UCSD-AML1 (cell line): ENCODE results near the gene GPD2.
"Not testable (repeated sequence)": the region's sequence is repeated elsewhere in the genome, so short reads cannot be mapped to it uniquely, and the experiment has no call there.

Source experiments
- DNase-seq: peaks from one replicate; lab custom pipeline; 2025; ENCODE audit not compliant: unreplicated experiment; lab: John Stamatoyannopoulos, UW

Gene GPD2

GRCh38 chr2:156585457-156585856 is 149.3 kb downstream of the GPD2 start:
- DNase-seq = no peak

- no peak for DNase-seq
Observed at GRCh38 chr2:156586621-156587020, 150.4 kb downstream of the GPD2 start.

GRCh38 chr2:156589381-156590079 is 153.4 kb downstream of the GPD2 start:
- DNase-seq = no peak

GRCh38 chr2:156590085-156590739 is 154.0 kb downstream of the GPD2 start:
- no peak for DNase-seq

GRCh38 chr2:156592809-156593593 is 156.8 kb downstream of the GPD2 start:
- DNase-seq = no peak

GRCh38 chr2:156593594-156593921 is 157.4 kb downstream of the GPD2 start:
- no peak for DNase-seq

GRCh38 chr2:156598563-156598962 is 162.4 kb downstream of the GPD2 start:
- no peak for DNase-seq

- no peak for DNase-seq
Observed at GRCh38 chr2:156600196-156600595, 164.0 kb downstream of the GPD2 start.

- no peak for DNase-seq
Observed at GRCh38 chr2:156601855-156602551, 165.8 kb downstream of the GPD2 start.

- DNase-seq = no peak
Observed at GRCh38 chr2:156602552-156602933, 166.4 kb downstream of the GPD2 start.

- DNase-seq = no peak
Observed at GRCh38 chr2:156615836-156616322, 179.7 kb downstream of the GPD2 start.

GRCh38 chr2:156618071-156618470 is 181.9 kb downstream of the GPD2 start:
- DNase-seq = not testable (repeated sequence)

- DNase-seq = no peak
Observed at GRCh38 chr2:156619021-156619539, 182.9 kb downstream of the GPD2 start.

GRCh38 chr2:156622491-156622890 is 186.3 kb downstream of the GPD2 start:
- DNase-seq = no peak

- no peak for DNase-seq
Observed at GRCh38 chr2:156625360-156626170, 189.4 kb downstream of the GPD2 start.

- no peak for DNase-seq
Observed at GRCh38 chr2:156626931-156627330, 190.8 kb downstream of the GPD2 start.

- no peak for DNase-seq
Observed at GRCh38 chr2:156630579-156631337, 194.6 kb downstream of the GPD2 start.

- no peak for DNase-seq
Observed at GRCh38 chr2:156635646-156636045, 199.5 kb downstream of the GPD2 start.
